ENCODE measurements around the gene TNFRSF4. TPM values are rescaled to one million over a fixed set of nuclear protein-coding genes. Genes with fewer than 3 reads are reported as not detected.

The TNFRSF4 gene
- total and polyA plus RNA-seq, 2 donors from 2014 or later, result 3.3 to 5.1 TPM

- Histone ChIP-seq H3K36me3 (ENCODE audit: control insufficient read depth in 2 of 3, insufficient read depth in 3 of 3, low read length in 3 of 3) (no peaks in the 10 kb centered on the region), H3K4me3 (ENCODE audit: low read length in 3 of 3) (no peak overlapping the region), H3K27ac (ENCODE audit: low read depth in 2 of 2, low read length in 2 of 2) (no peak overlapping the region), H3K9me3 (ENCODE audit: control insufficient read depth in 2 of 3, insufficient read depth in 1 of 3, low read length in 3 of 3) (no peaks in the 10 kb centered on the region), H3K4me1 (ENCODE audit: control insufficient read depth in 2 of 3, insufficient read depth in 2 of 3, low read depth in 1 of 3, low read length in 3 of 3) (peaks cover 0 to 10% (median 4%) of the 10 kb centered on the region in 3 donors), H3K27me3 (ENCODE audit: control insufficient read depth, insufficient read depth, low read length) (no peaks in the 10 kb centered on the region), H3K9ac (ENCODE audit: low read length in 3 of 3) (no peak overlapping the region)
- intact Hi-C loops (cut with DNase I), result no loop called here
- DNase-seq (peak in 4 of 5 donors; percentile 0 to 77 (median 34)), FAIRE-seq (no peak)
- no peak for TF ChIP-seq CTCF (IDR thresholded peaks at IDR 0.05; ENCODE audit: borderline replicate concordance, extremely low read depth, insufficient read depth)
Observed at GRCh38 chr1:1169429-1170214, 44.3 kb downstream of the TNFRSF4 start.

DNA sequence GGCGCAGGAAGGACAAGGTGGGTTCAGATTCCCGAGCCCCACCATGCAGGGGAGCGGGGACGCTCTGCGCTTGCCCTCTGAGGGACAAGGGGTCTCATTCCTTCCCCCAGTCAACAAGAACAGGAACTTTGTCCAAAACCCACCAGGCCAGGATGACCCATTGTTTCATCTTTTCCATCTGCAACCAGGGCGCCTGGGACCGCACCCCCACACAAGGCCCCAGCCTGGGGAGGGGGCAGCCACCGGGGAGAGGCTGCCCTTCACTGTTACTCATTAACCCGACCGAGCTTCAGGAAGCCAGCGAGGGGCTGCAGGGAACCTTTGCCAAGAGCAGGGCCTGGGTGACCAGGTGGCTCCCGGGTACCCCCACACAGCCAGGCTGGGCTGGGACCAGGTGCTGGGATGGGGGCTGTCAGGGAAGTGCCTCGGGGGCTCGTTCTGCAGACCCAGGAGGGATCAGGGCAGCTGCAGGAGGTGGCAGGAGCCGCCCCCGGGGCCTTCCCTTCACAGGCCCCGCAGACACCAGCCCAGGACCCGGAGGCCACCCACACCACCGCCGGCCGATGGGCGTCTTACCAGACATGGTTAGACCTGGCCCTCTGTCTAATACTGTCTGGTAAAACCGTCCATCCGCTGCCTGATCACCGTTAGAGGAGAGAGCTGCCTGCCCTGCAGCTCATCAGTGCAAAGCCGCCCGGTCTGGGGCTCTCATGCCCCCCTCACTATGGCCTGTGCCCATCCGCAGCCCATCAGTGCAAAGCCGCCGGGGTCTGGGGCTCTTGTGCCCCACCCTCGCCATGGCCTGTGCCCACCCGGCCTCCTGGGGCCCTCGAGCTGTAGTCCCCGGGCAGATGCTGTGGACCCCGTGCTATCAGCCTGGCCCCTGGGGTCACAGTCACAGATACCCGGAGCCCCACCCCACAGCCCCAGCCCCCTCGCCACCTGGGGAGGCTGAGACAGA lies 45.2 kb downstream of the TNFRSF4 start:
- DNase-seq (peak; percentile 67 to 82 (median 76)), FAIRE-seq (no peak)
- intact Hi-C loops (cut with DNase I), result no loop called here
- H3K9ac ChIP-seq (ENCODE audit: low read length in 3 of 3), result no peak overlapping the region
- H3K27me3 ChIP-seq (ENCODE audit: control insufficient read depth, insufficient read depth, low read length), result no peaks in the 10 kb centered on the region
- H3K9me3 ChIP-seq (ENCODE audit: control insufficient read depth in 2 of 3, insufficient read depth in 1 of 3, low read length in 3 of 3), result no peaks in the 10 kb centered on the region
- H3K4me1 ChIP-seq (ENCODE audit: control insufficient read depth in 2 of 3, insufficient read depth in 2 of 3, low read depth in 1 of 3, low read length in 3 of 3), result peaks cover 0 to 10% (median 4%) of the 10 kb centered on the region in 3 donors
- no peaks in the 10 kb centered on the region for H3K36me3 ChIP-seq (ENCODE audit: control insufficient read depth in 2 of 3, insufficient read depth in 3 of 3, low read length in 3 of 3)
- H3K4me3 ChIP-seq (ENCODE audit: low read length in 3 of 3), result no peak overlapping the region
- no peak overlapping the region for H3K27ac ChIP-seq (ENCODE audit: low read depth in 2 of 2, low read length in 2 of 2)
- no peak for TF ChIP-seq CTCF (IDR thresholded peaks at IDR 0.05; ENCODE audit: borderline replicate concordance, extremely low read depth, insufficient read depth)

GRCh38 chr1:1167841-1168450 lies 46.0 kb downstream of the TNFRSF4 start:
- Histone ChIP-seq H3K27me3 (ENCODE audit: control insufficient read depth, insufficient read depth, low read length) (no peaks in the 10 kb centered on the region), H3K4me1 (ENCODE audit: control insufficient read depth in 2 of 3, insufficient read depth in 2 of 3, low read depth in 1 of 3, low read length in 3 of 3) (peaks cover 0 to 10% (median 4%) of the 10 kb centered on the region in 3 donors), H3K9me3 (ENCODE audit: control insufficient read depth in 2 of 3, insufficient read depth in 1 of 3, low read length in 3 of 3) (no peaks in the 10 kb centered on the region), H3K4me3 (ENCODE audit: low read length in 3 of 3) (no peak overlapping the region), H3K27ac (ENCODE audit: low read depth in 2 of 2, low read length in 2 of 2) (no peak overlapping the region), H3K36me3 (ENCODE audit: control insufficient read depth in 2 of 3, insufficient read depth in 3 of 3, low read length in 3 of 3) (no peaks in the 10 kb centered on the region), H3K9ac (ENCODE audit: low read length in 3 of 3) (no peak overlapping the region)
- DNase-seq, result peak in 3 of 5 donors; percentile 9 to 72 (median 58)
- TF ChIP-seq CTCF (IDR thresholded peaks at IDR 0.05; ENCODE audit: borderline replicate concordance, extremely low read depth, insufficient read depth), result no peak
- no peak for FAIRE-seq
- intact Hi-C loops (cut with DNase I), result no loop called here
